Adrenal gland (tissue), 12 donors: ENCODE measurements around the gene GRM8. TPM values are rescaled to one million over a fixed set of nuclear protein-coding genes. Genes with fewer than 3 reads are reported as not detected.

Experiments used
- DNase-seq, 7 donors: peaks; one replicate each; pipeline ENCODE4 v3.0.0-alpha.2; 2019 to 2020
- H3K27ac ChIP-seq, 5 donors: fragments of 200-600 bp; sonication (generic) in 4 of 5; 1 replicate in 3 of 5; 2 replicates in 2 of 5; pipeline versions ENCODE4 v1.5.1 to v1.8.0; 2016 to 2020; ENCODE audit warnings: mild to moderate bottlenecking in 1 of 5
- H3K27me3 ChIP-seq: fragments of 200-600 bp; 2 replicates; pipeline ENCODE4 v1.8.0; 2021
- H3K36me3 ChIP-seq, 2 donors: fragments of 200-600 bp; replicated peaks in 1 of 2; 1 replicate in 1 of 2; 2 replicates in 1 of 2; pipeline versions ENCODE4 v1.5.1 to v1.8.0; 2018 to 2022
- H3K4me1 ChIP-seq, 2 donors: fragments of 200-600 bp; replicated peaks in 1 of 2; 1 replicate in 1 of 2; 2 replicates in 1 of 2; pipeline versions ENCODE4 v1.5.1 to v1.8.0; 2018 to 2021
- H3K4me3 ChIP-seq, 4 donors: fragments of 200-600 bp; sonication (generic) in 3 of 4; one replicate each; pipeline ENCODE4 v1.5.1; 2016 to 2018
- H3K9me3 ChIP-seq, 3 donors: fragments of 200-600 bp; sonication (generic) in 1 of 3; replicated peaks in 1 of 3; 1 replicate in 2 of 3; 2 replicates in 1 of 3; pipeline versions ENCODE4 v1.5.1 to v1.8.0; 2016 to 2021
- POLR2A ChIP-seq, 2 donors: fragments of 450-650 bp; IDR thresholded peaks; one replicate each; pipeline ENCODE4 v1.6.1; 2017; ENCODE audit warnings: antibody characterized with exemption in 2 of 2, mild to moderate bottlenecking in 2 of 2, moderate library complexity in 1 of 2
- WGBS, 4 donors: extraction: QIAGEN DNeasy Blood & Tissue Kit in 2 of 4; methylation state at CpG; one replicate each; pipeline versions ENCODE4 v1.1.5 to v1.1.7; 2013 to 2017; 5-methylcytosine and 5-hydroxymethylcytosine counted together
- intact Hi-C, 2 donors: fragments of 100-400 bp; cut with DNase I; formaldehyde crosslinking; loops; one replicate each; pipeline versions ENCODE4 v1.14.1 to v1.15.0; 2022 to 2023
- polyA plus RNA-seq, 3 donors: library from polyadenylated mRNA; stranded (reverse); fragments of 200-250 nt in 2 of 3; fragments of 350-450 nt in 1 of 3; fragmentation: Illumina TruSeq in 1 of 3; extraction: RNeasy Lipid Tissue Mini Kit (QIAGEN cat#74804) in 1 of 3; gene quantifications; one replicate each; pipeline ENCODE4 v1.2.3, GENCODE V29; 2013 to 2014
- total RNA-seq, 9 donors: library from RNA; depleted of rRNA in 4 of 9; stranded (reverse); fragments of >200 nt in 4 of 9; fragments of 120-200 nt in 1 of 9; fragmentation: NEBNext Ultra II Directional in 1 of 9; extraction: Animal tissue kit (Norgen Biotek cat#: 25700) in 1 of 9; gene quantifications; one replicate each; pipeline versions ENCODE4 v1.1.0 to v1.2.4, GENCODE V29; 2013 to 2023
- TF ChIP-seq, protein P1 (sequence below), 6 experiments: fragments of 450-650 bp in 4 of 6; fragments of 200-600 bp in 2 of 6; sonication (generic) in 1 of 6; IDR thresholded peaks; 1 replicate in 5 of 6; 2 replicates in 1 of 6; pipeline versions ENCODE4 v1.5.1 to v1.8.0; 2016 to 2021; ENCODE audit warnings: antibody characterized with exemption in 6 of 6, mild to moderate bottlenecking in 2 of 6, moderate library complexity in 1 of 6
- donor health status: healthy with polysubstance abuse.
- donor health status: Bipolar disorder and iron deficiency.
- donor health status: DM: yes; HTN: yes; CAD: no.
- donor health status: DM: no; HTN: no; CAD: no.
- donor health status: DM: no; HTN: no; CAD: no.
- donor health status: DM: yes; HTN: yes; CAD: no.

Gene GRM8
- total and polyA plus RNA-seq, 12 donors = 0.10 to 2.5 (median 0.92) TPM; not detected in 5

DNA sequence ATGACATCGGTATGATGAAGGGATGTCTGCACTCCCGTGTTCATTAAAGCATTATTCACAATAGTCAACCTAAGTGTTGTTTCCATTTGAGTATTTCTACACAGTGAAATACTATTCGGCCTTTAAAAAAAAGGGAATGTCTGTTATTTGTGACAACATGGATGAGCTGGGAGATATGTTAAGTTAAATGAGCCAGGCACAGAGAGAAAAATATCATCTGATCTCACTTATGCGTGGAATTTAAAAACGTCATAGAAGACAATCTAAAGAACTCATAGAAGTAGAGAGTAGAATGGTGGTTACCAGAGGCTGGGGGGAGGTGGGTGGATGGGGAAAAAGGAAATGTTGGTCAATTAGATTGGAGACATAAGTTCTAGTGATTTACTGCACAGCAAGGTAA lies 753.3 kb downstream of the GRM8 start:
- 74 to 85% (median 81%) methylated on average over 5 of the region's 5 CpGs for WGBS, 4 donors
- H3K4me3 ChIP-seq = no peak overlapping the region
- no peaks in the 10 kb centered on the region for H3K4me1 ChIP-seq
- TF ChIP-seq POLR2A (IDR thresholded peaks at IDR 0.05) = no peak
- TF ChIP-seq, protein P1, sequence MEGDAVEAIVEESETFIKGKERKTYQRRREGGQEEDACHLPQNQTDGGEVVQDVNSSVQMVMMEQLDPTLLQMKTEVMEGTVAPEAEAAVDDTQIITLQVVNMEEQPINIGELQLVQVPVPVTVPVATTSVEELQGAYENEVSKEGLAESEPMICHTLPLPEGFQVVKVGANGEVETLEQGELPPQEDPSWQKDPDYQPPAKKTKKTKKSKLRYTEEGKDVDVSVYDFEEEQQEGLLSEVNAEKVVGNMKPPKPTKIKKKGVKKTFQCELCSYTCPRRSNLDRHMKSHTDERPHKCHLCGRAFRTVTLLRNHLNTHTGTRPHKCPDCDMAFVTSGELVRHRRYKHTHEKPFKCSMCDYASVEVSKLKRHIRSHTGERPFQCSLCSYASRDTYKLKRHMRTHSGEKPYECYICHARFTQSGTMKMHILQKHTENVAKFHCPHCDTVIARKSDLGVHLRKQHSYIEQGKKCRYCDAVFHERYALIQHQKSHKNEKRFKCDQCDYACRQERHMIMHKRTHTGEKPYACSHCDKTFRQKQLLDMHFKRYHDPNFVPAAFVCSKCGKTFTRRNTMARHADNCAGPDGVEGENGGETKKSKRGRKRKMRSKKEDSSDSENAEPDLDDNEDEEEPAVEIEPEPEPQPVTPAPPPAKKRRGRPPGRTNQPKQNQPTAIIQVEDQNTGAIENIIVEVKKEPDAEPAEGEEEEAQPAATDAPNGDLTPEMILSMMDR (IDR thresholded peaks at IDR 0.05) = no peak
- no peaks in the 10 kb centered on the region for H3K36me3 ChIP-seq
- no peaks in the 10 kb centered on the region for H3K9me3 ChIP-seq
- DNase-seq = no peak
- no peaks in the 10 kb centered on the region for H3K27me3 ChIP-seq
- H3K27ac ChIP-seq = no peak overlapping the region
- intact Hi-C loops = no loop called here

DNA sequence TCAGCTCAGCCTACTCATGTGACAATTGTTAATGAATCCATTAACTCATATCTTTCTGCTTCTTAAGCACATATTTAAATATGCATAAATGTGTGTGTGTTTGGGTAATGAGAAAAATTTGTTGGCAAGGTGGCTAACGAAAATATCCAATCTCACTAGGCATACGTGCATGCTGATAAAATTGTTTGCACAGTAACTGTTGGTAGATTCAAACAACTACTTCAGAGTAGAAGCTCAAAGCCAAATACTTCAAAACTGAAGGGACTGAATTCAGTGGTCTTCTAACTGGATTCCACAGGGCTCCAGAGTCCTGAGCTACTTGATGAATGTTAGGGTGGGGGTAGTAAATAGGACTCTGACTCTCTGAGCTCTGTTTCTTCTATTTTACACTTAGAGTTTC lies 757.0 kb downstream of the GRM8 start:
- Histone ChIP-seq H3K4me3 (no peak overlapping the region), H3K36me3 (no peaks in the 10 kb centered on the region), H3K27ac (no peak overlapping the region), H3K4me1 (no peaks in the 10 kb centered on the region), H3K27me3 (no peaks in the 10 kb centered on the region), H3K9me3 (no peaks in the 10 kb centered on the region)
- 54 to 65% (median 60%) methylated on average over 2 of the region's 2 CpGs for WGBS, 4 donors
- DNase-seq = no peak
- TF ChIP-seq POLR2A (IDR thresholded peaks at IDR 0.05) = no peak
- TF ChIP-seq, protein P1 (IDR thresholded peaks at IDR 0.05) = no peak
- intact Hi-C loops = no loop called here

DNA sequence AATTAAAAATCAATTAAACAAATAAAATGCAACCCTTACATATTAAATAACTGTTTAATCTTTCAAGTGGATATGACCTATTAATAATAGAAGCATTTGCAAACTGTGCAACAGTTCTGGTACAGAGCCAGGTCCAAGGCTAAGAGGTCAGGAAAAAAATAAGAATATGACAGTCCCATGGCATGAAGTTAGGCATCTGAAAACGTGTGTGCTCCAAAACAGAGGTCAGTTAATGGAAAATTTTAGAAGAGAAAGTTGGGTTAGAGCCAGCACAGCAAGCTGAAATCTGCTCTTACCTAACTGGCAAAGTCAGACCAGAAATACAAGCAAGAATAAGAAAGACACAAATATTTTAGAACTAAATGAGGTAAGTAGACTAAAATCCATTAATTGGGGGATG lies 757.7 kb downstream of the GRM8 start:
- no peak overlapping the region for H3K4me3 ChIP-seq
- no peak overlapping the region for H3K27ac ChIP-seq
- no peaks in the 10 kb centered on the region for H3K4me1 ChIP-seq
- H3K9me3 ChIP-seq = no peaks in the 10 kb centered on the region
- DNase-seq = peak in 6 of 7 donors; percentile 19 to 62 (median 46)
- 0 to 7% (median 0%) methylated on average over 1 of the region's 1 CpG for WGBS, 4 donors
- no peaks in the 10 kb centered on the region for H3K27me3 ChIP-seq
- intact Hi-C loops = no loop called here
- H3K36me3 ChIP-seq = no peaks in the 10 kb centered on the region
- no peak for TF ChIP-seq POLR2A (IDR thresholded peaks at IDR 0.05)
- TF ChIP-seq, protein P1 (IDR thresholded peaks at IDR 0.05) = no peak

DNA sequence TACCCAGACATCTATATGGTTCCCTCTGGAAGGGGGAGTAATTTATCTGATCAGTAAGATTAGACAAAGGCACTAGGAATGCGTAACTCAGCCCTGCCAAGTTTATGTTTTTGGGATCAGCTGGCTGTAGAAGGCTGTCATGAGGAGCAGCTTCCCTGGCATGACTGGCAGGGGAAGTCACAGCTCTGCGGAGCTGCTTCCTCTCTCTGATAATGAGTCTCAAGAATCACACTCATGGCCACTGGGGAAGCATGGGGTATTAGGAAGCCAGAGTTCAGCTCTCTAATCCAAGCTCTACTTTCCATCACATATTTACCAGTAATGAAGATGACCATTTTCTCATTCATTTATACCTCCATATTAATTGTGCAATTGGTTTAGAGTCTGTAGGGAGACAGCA lies 758.9 kb downstream of the GRM8 start:
- no peaks in the 10 kb centered on the region for H3K4me1 ChIP-seq
- no peak overlapping the region for H3K27ac ChIP-seq
- no peaks in the 10 kb centered on the region for H3K9me3 ChIP-seq
- H3K27me3 ChIP-seq = no peaks in the 10 kb centered on the region
- no peak overlapping the region for H3K4me3 ChIP-seq
- intact Hi-C loops = no loop called here
- 47 to 70% (median 56%) methylated on average over 1 to 2 of the region's 2 CpGs for WGBS, 4 donors
- no peak for DNase-seq
- no peaks in the 10 kb centered on the region for H3K36me3 ChIP-seq
- TF ChIP-seq, protein P1 (IDR thresholded peaks at IDR 0.05) = no peak
- TF ChIP-seq POLR2A (IDR thresholded peaks at IDR 0.05) = no peak
